SK-N-DZ (cell line): ENCODE data around the gene MACF1. TPM values are rescaled to one million over a fixed set of nuclear protein-coding genes. Genes with fewer than 3 reads are reported as not detected.
"Not testable (repeated sequence)": the region's sequence is repeated elsewhere in the genome, so short reads cannot be mapped to it uniquely, and the experiment has no call there.

ENCODE experiments used
- DNase-seq: peaks from one replicate; pipeline ENCODE4 v3.0.0-alpha.2; 2015; ENCODE audit warnings: low spot score
- polyA plus RNA-seq, 2 experiments: library from polyadenylated mRNA; depleted of rRNA; stranded (reverse); fragments of >200 nt; gene quantifications; 2 replicates each; pipeline ENCODE4 v1.2.3, GENCODE V29; 2014

MACF1 gene
- 23.6 and 33.2 TPM in 2 replicates for polyA plus RNA-seq (2014; cell fraction: cytosol; rRNA removed)
- 34.7 and 71.7 TPM in 2 replicates for polyA plus RNA-seq (2014; cell fraction: nucleus; rRNA removed)

DNA sequence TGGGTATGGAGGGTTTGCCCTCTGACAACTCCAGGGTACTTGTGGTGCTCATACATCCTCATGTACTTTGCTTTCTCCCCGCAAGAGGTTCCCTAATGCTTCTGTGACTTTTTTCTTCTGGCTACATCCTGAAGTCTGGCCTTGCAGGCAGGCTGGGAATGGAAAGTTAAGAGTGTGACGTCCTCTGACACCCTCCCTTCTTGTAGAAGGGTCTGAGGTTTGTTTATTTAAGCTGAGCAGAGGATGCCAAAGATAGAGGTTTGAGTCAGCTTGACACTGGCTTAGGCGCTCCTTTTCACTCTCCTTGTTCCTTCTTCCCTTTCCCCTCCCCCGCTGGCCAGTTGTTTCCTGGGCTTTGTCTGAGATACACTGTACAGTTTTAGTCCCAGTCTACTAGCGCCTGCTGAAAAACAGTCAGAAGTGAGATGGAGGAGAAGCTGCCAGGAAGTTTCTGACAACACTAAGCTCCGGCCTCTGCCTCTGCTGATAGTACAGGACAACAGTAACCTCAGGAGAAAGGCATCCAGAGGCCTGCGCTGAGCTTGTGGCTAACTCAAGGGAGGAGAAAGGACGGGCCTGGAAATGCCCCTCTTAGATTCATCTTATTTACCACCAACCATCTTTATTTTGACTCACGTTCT, at the start of gene MACF1:
MACF1 (plus strand) TSS at position 255 of the 641 bp plus-strand sequence; CDS start at position 583, 328 bp downstream.
- DNase-seq: no peak

DNA sequence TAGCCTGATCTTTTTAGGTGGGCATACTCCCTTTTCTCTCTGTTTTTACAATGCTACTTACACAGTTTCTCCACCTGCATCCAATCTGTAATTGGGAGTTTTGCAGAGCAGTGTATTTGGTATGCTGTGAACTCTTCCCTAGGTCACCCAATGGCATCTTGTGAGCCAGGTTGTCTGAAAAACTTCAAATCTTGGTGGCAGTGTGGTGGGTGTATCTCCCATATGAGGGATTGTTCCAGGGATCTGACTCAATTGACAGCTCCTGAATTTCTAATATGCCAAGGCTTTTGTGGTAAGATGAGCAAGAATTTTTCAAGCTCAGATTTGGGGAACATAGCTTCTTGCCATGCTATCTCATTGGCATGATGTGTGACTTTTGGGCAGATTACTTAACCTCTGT, 47.2 kb upstream of the MACF1 start:
- no peak for DNase-seq

DNA sequence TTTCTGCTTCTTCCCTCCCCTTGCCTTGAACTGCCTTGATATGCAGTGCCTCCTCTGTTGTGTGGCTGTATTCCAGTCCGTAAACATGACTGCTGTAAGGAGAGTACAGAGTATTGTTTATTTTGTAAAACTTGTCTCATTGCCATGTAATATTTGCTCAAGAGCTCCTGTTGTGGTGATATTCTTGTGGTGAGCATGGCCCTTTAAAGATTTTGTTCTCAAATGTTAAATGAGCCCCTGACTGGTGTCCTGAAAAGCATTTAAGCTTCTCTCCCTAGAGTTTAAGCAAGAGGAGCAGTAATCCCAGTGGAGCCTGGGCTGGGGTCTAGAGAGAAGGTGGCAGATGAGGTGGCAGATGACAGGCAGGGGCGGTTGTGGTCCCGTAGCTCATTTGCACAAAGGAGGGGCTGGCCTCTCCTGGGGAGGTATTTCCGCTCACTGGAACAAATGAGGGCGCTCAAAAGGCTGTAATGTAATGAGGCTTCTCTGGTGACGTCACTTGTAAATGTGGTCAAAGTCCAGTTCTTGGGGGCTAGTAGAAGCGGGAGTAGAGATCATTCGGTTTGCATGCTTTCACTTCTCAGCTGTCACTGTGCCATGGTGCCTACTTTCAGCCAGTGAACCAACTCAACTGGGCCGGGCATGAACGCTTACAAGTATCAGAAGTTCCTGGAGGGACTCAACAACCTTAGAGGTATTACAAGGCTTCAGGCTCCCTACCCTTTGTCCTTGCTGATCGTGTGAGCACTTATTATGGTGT, 46.0 kb upstream of the MACF1 start:
- no peak for DNase-seq

DNA sequence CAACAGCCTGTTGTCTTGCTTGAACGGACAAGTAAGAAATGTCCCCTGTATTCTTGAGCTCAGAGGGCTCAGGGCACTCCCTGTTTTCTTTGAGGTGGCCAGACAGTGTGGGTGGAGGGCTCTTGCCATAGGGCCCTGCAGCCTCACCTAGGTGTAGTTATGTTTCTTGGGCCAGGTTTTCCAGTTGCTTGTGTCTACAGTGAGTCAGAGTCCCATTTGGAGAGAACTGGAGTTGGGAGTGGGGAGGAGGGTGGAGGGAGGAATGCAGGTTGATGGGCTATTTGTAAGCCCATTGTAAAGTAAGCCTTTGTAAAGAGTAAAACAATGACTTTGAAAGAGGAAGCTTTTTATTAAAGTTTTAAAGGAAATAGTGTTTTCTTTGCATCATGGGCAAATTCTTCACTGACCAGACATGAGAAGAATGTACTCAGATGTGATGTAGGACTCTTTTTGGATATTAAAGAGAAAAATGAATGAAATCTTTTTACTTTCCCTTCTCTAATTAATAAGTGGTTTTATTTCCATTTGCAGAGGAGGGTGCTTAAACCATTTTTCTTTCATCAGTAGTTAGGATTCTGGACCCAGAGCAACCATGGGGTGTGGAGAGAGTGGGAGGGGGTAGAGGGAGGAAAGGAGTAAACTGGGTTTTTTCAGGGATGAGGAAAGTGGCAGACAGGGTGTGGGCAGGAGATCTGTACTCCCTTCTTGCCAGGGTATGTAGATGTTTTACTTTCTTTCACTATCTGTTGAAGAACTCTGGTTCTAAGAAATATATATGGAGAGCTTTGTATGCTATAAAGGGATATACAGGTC, 45.1 kb upstream of the MACF1 start:
- DNase-seq: no peak

DNA sequence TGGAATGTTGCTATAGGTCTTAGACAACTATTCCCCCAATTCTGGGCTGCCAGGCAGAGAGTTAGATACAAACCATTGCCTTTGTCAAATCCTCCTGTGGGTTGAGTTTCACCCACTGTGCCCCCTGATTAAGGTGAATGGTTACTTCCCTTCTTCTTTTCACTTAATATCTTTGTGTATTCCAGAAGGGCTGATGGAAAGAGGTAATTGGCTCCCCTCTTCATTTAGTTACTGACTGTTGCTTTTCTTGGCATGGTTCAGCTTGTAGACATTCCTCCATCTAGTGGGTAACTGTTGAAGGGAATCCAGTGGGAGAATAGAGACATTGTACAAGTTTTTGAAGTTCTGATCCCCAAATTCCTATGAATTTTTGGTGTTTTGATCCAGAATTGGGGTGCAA, 43.8 kb upstream of the MACF1 start:
- no peak for DNase-seq

GRCh38 chr1:39161811-39162210, 42.7 kb upstream of the MACF1 start:
- DNase-seq: not testable (repeated sequence)

DNA sequence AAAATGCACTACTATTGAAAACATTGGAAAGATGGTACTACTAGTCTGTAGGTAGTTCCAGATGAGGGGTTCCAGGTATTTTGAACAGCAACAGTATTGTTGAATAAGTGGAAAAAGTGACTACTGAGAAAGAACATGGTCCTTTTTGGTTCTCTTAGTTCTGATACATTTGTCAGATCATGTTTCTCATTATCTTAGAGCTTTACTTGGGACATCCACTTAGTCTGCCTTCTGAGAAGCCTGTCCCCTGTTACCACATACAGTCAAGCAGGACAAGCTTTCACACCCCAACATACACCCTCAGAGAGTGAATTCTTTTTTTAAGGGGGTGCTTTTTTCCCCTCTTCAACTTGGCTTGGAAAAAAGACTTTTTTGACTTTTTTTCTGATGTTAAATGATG, 41.0 kb upstream of the MACF1 start:
- DNase-seq: no peak

DNA sequence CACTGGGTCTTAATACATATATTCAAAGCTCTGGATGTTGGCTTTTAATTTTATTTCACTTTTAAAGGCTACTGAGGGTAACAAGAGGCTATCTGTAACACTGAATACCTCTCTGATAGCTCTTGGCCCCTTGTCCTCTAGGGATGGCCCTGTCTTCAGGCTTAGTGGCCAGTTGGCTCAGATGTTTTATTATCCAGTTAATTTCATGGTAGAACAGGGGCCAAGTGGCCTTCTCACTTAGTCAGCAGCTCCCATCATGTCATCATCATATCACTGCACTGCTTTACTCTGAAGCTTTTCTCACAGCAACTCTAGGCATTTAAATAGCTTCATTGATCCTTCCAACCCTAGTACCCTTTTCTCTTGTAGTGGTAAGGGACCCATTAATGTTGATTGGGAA, 40.2 kb upstream of the MACF1 start:
- DNase-seq: no peak

DNA sequence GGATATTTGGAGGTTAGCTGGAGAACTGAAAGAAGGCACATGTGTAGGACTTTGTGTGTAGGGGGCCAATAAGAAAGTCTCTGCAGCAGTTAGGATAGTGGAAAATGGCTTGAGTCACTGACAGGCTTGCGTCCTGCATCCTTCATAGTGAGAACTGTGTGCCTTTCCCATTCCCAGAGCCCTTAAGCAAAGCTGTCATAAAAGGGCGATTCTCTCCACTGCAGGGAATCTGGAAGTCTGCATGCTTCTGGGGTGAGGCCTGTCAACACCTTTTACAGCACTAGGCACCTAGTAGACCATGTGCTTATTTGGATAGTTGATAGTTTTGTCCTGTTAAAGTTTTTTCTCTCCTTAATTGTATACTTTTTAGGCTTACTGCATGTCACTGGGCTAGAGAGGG, 39.4 kb upstream of the MACF1 start:
- DNase-seq: no peak

DNA sequence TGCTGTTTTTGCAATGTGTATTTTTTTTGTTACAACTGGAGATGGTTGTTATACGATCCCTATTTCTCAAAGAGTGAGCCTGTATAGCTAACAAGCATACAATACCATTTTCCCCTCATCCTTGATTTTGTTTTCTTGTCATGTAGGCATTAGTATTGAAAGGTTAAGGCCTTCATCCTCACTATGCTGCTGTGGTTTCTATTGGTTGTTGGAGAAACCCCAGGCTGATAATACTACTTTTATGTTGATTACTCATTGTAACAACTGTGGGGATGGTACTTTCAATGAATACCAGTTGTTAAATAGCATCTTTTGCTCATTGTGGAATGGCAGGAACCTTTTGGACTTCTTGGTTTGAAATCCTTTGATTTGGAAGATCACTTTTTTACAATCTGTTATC, 39.0 kb upstream of the MACF1 start:
- no peak for DNase-seq

GRCh38 chr1:39167632-39168209, 36.8 kb upstream of the MACF1 start:
- no peak for DNase-seq

- no peak for DNase-seq
Observed at GRCh38 chr1:39168301-39169080, 36.0 kb upstream of the MACF1 start.

DNA sequence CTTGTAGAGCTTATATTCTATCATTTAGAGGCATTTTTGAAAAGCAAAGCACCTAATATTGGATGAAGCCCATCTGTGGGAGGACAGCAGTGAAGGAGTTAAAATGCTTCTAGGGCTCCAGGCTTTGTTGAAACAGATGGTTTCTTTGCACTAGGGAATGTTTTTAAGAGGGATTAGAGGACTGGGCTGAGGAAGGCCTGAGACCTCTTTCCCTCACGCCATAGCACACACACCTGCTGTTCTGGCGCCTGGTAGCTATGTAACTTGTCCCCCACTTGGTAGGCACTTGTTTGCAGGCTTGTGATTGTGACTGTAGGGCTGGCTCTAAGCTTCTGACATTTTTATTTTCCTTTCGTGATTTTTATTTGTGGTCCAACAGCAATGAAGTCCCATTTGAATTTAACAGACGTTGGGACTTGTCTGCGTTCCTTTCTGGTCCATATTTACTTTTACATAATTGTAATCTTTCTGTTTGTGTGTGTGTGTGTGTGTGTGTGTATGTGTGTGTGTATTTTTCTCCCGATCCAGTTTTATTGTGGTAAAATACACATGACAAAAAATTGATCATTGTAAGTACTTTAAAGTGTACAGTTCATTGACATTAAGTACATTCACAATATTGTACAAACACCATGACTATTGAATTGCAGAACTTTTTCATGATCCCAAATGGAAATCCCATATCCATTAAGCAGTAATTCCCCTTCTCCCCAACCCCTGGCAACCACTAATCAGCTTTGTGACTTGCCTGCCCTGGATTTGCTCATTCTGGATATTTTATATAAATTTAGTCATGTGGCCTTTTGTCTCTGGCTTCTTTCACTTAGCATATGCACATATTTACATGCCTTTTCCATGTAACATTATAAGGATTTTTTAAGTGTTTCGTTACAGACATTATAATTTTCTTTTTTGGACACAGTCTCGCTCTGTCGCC, 33.5 kb upstream of the MACF1 start:
- DNase-seq: peak; percentile 20

DNA sequence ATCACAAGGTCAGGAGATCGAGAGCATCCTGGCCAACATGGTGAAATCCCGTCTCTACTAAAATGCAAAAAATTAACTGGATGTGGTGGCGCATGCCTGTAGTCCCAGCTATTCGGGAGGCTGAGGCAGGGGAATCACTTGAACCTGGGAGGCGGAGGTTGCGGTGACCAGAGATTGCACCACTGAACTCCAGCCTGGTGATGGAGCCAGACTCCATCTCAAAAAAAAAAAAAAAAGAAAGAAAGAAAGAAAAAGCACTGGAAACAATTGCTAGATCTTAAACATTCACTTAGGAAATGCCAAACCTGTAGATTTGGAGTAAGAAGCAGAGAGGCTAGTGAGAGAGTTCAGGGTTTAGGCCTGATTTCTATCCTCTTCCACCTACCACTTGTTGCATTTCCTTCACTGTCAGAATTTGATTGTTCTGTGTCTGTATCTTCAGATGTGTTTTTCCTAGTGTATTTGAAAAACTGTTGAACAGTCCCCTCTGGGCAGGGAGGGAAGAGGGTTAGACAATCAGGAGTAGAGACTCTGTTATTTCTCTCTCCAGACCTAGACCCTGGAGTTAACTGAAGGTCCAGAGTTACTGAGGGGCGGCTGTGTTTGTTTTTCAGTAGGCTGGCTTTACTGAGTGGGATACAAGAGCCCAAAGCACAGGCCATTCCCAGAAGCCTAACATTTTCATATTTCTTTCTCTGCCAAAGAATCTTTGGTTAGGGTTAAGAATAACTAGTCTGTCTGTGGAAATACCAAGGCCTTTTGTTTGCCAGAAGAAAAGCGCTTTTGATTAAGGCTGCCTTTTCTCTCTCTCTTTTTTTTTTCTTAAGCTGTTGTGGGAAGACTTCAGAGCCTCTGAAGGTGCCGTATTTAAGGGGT, 31.1 kb upstream of the MACF1 start:
- no peak for DNase-seq

DNA sequence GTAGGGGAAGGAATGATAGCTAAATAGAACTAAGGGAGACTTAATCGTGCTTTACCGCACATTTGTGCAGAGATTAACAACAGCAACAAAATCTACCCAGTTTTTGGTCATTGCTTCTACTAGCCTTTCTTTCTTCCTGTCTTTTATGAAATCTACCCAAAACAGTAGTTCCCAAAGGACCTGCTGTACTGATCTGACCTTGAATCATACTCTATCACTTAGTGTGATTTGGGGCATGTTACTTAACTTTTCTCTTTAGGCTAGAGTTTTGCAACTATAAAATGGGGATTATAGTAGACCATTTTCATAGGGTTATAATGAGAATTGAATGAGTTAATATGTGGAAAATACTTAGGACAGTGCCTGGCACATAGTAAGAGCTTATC, 30.5 kb upstream of the MACF1 start:
- DNase-seq: no peak

DNA sequence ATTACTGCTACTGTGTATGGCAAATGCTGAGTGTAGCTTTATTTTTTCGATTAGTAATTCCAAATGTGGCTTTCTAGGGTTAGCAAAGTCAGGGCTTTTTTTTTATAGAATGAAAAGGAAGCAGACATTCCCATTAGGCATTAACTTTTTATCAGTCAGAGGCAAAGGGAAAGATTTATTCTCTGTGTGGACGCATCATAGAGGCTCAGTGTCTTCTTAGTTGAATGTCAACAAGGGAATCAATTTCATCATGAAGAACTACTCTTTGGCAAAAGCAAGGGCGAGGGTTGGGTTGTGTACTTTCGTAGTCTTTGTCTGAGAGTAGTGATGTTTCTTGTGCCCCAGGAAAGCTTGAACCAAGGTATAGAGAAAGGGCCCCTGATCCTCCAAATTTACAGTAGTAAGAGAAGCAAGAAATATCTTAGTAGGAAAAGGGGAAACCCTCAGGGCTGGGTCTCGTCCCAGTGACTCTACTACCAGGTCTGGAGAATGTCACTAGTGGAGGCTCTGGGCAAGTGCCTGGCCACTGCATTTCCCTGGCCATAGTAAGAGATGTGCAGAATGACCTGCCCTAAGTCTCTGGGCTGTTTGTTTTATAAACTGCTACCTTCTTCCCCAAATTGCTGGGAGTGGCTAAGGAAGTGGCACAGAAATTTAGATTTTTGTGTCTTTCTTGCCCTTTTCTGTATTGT, 30.0 kb upstream of the MACF1 start:
- no peak for DNase-seq

- no peak for DNase-seq
Observed at GRCh38 chr1:39177706-39178105, 26.8 kb upstream of the MACF1 start.
